ENCODE measurements around the gene NCOA1. TPM values are rescaled to one million over a fixed set of nuclear protein-coding genes. Genes with fewer than 3 reads are reported as not detected.
"Not testable (repeated sequence)": the region's sequence is repeated elsewhere in the genome, so short reads cannot be mapped to it uniquely, and the experiment has no call there.

Gene NCOA1
- total RNA-seq, 2 experiments from 2014 or later = 6.1 to 12.1 TPM

DNA sequence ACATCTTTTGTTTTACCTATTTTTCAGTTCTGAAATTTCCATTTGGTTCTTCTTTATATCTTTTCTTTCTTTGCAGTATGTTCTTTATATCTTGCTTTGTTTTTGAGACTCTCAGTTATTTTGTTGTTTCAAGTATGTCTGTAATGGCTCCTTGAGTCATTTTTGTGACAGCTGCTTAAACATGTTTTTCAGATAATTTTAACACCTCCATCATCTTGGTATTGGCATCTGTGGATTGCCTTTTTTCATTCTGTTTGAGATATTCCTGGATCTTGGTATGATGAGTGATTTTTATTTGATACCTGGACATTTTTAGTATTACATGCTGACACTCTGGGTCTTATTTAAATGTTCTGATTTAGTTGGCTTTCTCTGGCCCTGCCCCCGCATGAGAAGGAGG, 89.5 kb downstream of the NCOA1 start:
- Histone ChIP-seq H3K4me2 (ENCODE audit: low read length) (peak overlapping the region; percentile 60), H3K9me3 (ENCODE audit: low read length) (peaks cover 5% of the 10 kb centered on the region; the same call in 1 of the 2 replicates), H3K9me2 (ENCODE audit: insufficient read depth, low read length) (no peaks in the 10 kb centered on the region; the same call in 1 of the 2 replicates), H3K36me3 (ENCODE audit: insufficient read depth, low read length) (no peaks in the 10 kb centered on the region), H3K27ac (ENCODE audit: low read depth, low read length, poor library complexity, severe bottlenecking) (peak overlapping the region; percentile 38), H4K20me1 (ENCODE audit: insufficient read depth, low read length) (no peaks in the 10 kb centered on the region), H2AFZ (ENCODE audit: low read length) (peak overlapping the region; percentile 58; the same call in 1 of the 2 replicates), H3K4me1 (ENCODE audit: insufficient read depth, low read length, poor library complexity, severe bottlenecking) (peaks cover 51% of the 10 kb centered on the region), H3K79me2 (ENCODE audit: insufficient read depth, low read depth, low read length) (no peaks in the 10 kb centered on the region), H3K4me3 (ENCODE audit: low read depth, low read length, poor library complexity, severe bottlenecking) (no peak overlapping the region)
- ChIA-PET CTCF (ENCODE audit: unreplicated experiment) (no interaction called here), POLR2A (interaction anchor here (0.6 kb wide), 1 partner anchor 591 kb away, joined by 4 read pairs; no protein-coding TSS in a partner anchor)
- intact Hi-C loops (cut with micrococcal nuclease; ENCODE audit: unreplicated experiment) = no loop called here
- DNase-seq (ENCODE audit: low spot score) = no peak
- no TSS peak for BruUV-seq (replicated peaks)
- TF ChIP-seq EZH2phosphoT487 (IDR thresholded peaks at IDR 0.05; ENCODE audit: borderline replicate concordance, low read depth, low read length) = no peak

GRCh38 chr2:24581971-24582370, 90.9 kb downstream of the NCOA1 start:
- CTCF ChIA-PET (ENCODE audit: unreplicated experiment); intact Hi-C loops (cut with micrococcal nuclease; ENCODE audit: unreplicated experiment): not testable (repeated sequence)

DNA sequence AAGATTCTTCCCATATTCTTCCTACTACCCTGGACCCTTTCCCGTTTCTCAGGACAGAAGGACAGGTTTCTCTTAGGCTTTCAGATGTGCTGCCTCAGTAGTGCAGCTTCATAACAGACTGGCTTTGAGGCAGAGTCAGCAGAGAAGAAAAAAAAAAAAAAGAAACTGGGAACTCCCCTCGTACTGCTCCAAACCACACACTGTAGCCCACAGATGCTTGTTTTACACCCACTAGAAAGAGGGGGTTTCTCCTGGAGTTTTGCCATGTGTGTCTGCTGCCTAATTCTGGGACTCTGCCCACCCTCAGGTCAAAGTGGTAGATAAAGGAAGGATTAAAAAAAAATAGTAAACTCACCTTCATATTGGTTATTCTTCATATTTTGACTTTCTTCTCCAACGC, 95.9 kb downstream of the NCOA1 start:
- H3K4me3 ChIP-seq (ENCODE audit: low read depth, low read length, poor library complexity, severe bottlenecking) = no peak overlapping the region
- no peak for DNase-seq (ENCODE audit: low spot score)

More at GRCh38 chr2:24581971-24582370, 90.9 kb downstream of the NCOA1 start:
- H3K27ac ChIP-seq (ENCODE audit: low read depth, low read length, poor library complexity, severe bottlenecking); H3K4me3 ChIP-seq (ENCODE audit: low read depth, low read length, poor library complexity, severe bottlenecking); H3K79me2 ChIP-seq (ENCODE audit: insufficient read depth, low read depth, low read length); H3K36me3 ChIP-seq (ENCODE audit: insufficient read depth, low read length); H3K4me2 ChIP-seq (ENCODE audit: low read length); H2AFZ ChIP-seq (ENCODE audit: low read length); H4K20me1 ChIP-seq (ENCODE audit: insufficient read depth, low read length); BruUV-seq (replicated peaks); H3K9me3 ChIP-seq (ENCODE audit: low read length); H3K9me2 ChIP-seq (ENCODE audit: insufficient read depth, low read length); DNase-seq (ENCODE audit: low spot score): not testable (repeated sequence)
- peaks cover 49% of the 10 kb centered on the region for H3K4me1 ChIP-seq (ENCODE audit: insufficient read depth, low read length, poor library complexity, severe bottlenecking)
- POLR2A ChIA-PET = interaction anchor here (0.8 kb wide), 1 partner anchor 120 kb away, joined by 3 read pairs; no protein-coding TSS in a partner anchor

More for the DNA sequence above, 95.9 kb downstream of the NCOA1 start:
- no TSS peak for BruUV-seq (replicated peaks)
- peaks cover 5% of the 10 kb centered on the region; the same call in 1 of the 2 replicates for H3K9me3 ChIP-seq (ENCODE audit: low read length)
- no peaks in the 10 kb centered on the region for H3K9me2 ChIP-seq (ENCODE audit: insufficient read depth, low read length)
- no peaks in the 10 kb centered on the region for H3K36me3 ChIP-seq (ENCODE audit: insufficient read depth, low read length)
- TF ChIP-seq EZH2phosphoT487 (IDR thresholded peaks at IDR 0.05; ENCODE audit: borderline replicate concordance, low read depth, low read length) (no peak), CTCF (conservative IDR thresholded peaks at IDR 0.05; ENCODE audit: low read length) (no peak)
- intact Hi-C loops (cut with micrococcal nuclease; ENCODE audit: unreplicated experiment) = no loop called here
- ChIA-PET POLR2A (interaction anchor here (0.6 kb wide), 2 partner anchors 360 to 749 kb away, joined by 3 to 4 read pairs; no protein-coding TSS in a partner anchor), CTCF (ENCODE audit: unreplicated experiment) (no interaction called here)
- 0 out of 2 replicates have a peak overlapping the region, but pooled peaks have one; percentile 2 for H3K4me2 ChIP-seq (ENCODE audit: low read length)
- H3K27ac ChIP-seq (ENCODE audit: low read depth, low read length, poor library complexity, severe bottlenecking) = no peak overlapping the region
- H4K20me1 ChIP-seq (ENCODE audit: insufficient read depth, low read length) = no peaks in the 10 kb centered on the region
- H3K4me1 ChIP-seq (ENCODE audit: insufficient read depth, low read length, poor library complexity, severe bottlenecking) = peaks cover 9% of the 10 kb centered on the region
- no peak overlapping the region for H2AFZ ChIP-seq (ENCODE audit: low read length)
- H3K79me2 ChIP-seq (ENCODE audit: insufficient read depth, low read depth, low read length) = no peaks in the 10 kb centered on the region

All from OCI-LY7 (cell line).